ENCODE measurements around the gene ERRFI1.

GRCh38 chr1:7984811-7985210 lies 41.3 kb downstream of the ERRFI1 start:
- TF ChIP-seq ZNF274 (IDR thresholded peaks at IDR 0.05; ENCODE audit: low read depth, low read length), result no peak
- no peak for TF ChIP-seq YY1 (IDR thresholded peaks at IDR 0.05; ENCODE audit: insufficient read depth, insufficient read length)
- no peak for TF ChIP-seq SUZ12 (IDR thresholded peaks at IDR 0.05; ENCODE audit: extremely low read depth, insufficient read depth, insufficient read length)

Measured in NT2/D1 (cell line).